Osteocyte (in vitro differentiated cells): ENCODE measurements around the gene RBM33. TPM values are rescaled to one million over a fixed set of nuclear protein-coding genes. Genes with fewer than 3 reads are reported as not detected.
"Not testable (repeated sequence)": the region's sequence is repeated elsewhere in the genome, so short reads cannot be mapped to it uniquely, and the experiment has no call there.

Experiments used
- DNase-seq: peaks from one replicate; pipeline ENCODE4 v3.0.0; 2021; ENCODE audit warnings: mixed read lengths; ENCODE audit not compliant: unreplicated experiment; ENCODE audit errors: extremely low spot score
- H3K27ac Mint-ChIP-seq: one replicate; pipeline ENCODE4 v1.8.0; 2021; ENCODE audit warnings: mild to moderate bottlenecking, mixed read lengths; ENCODE audit not compliant: unreplicated experiment
- H3K27me3 Mint-ChIP-seq: one replicate; pipeline ENCODE4 v1.8.0; 2021; ENCODE audit warnings: mixed read lengths; ENCODE audit not compliant: unreplicated experiment
- H3K36me3 Mint-ChIP-seq: one replicate; pipeline ENCODE4 v1.8.0; 2021; ENCODE audit warnings: mixed read lengths; ENCODE audit not compliant: unreplicated experiment
- H3K4me1 Mint-ChIP-seq: one replicate; pipeline ENCODE4 v1.8.0; 2021; ENCODE audit warnings: mixed read lengths; ENCODE audit not compliant: unreplicated experiment
- H3K4me3 Mint-ChIP-seq: one replicate; pipeline ENCODE4 v1.8.0; 2021; ENCODE audit warnings: mild to moderate bottlenecking, moderate library complexity, mixed read lengths; ENCODE audit not compliant: unreplicated experiment
- H3K9me3 Mint-ChIP-seq: one replicate; pipeline ENCODE4 v1.8.0; 2021; ENCODE audit warnings: mixed read lengths; ENCODE audit not compliant: unreplicated experiment
- CTCF ChIP-seq: fragments of 200-600 bp; sonication (generic); IDR thresholded peaks from 2 replicates; pipeline ENCODE4 v1.5.0; 2021; ENCODE audit warnings: antibody characterized with exemption, mild to moderate bottlenecking, moderate library complexity
- total RNA-seq: library from RNA; stranded (reverse); gene quantifications from 2 replicates; pipeline ENCODE4 v1.2.1, GENCODE V29; 2021

RBM33 gene
- total RNA-seq, 1 donor from 2014 or later = 52.4 TPM

- Mint-ChIP-seq H3K9me3 (no peaks in the 10 kb centered on the region), H3K4me1 (no peaks in the 10 kb centered on the region), H3K27me3 (peaks cover 34% of the 10 kb centered on the region), H3K27ac (no peak overlapping the region), H3K4me3 (no peak overlapping the region), H3K36me3 (no peaks in the 10 kb centered on the region)
- DNase-seq = no peak
- no peak for TF ChIP-seq CTCF
Measured at GRCh38 chr7:155604504-155604997, 39.9 kb upstream of the RBM33 start.

- Mint-ChIP-seq H3K9me3 (no peaks in the 10 kb centered on the region), H3K27me3 (peaks cover 8% of the 10 kb centered on the region), H3K4me3 (no peak overlapping the region), H3K36me3 (no peaks in the 10 kb centered on the region), H3K27ac (no peak overlapping the region), H3K4me1 (no peaks in the 10 kb centered on the region)
- TF ChIP-seq CTCF = no peak
- no peak for DNase-seq
Measured at GRCh38 chr7:155609185-155609584, 35.3 kb upstream of the RBM33 start.

- H3K36me3 Mint-ChIP-seq = peaks cover 7% of the 10 kb centered on the region
- DNase-seq = no peak
Measured at GRCh38 chr7:155610633-155611193, 33.7 kb upstream of the RBM33 start.

GRCh38 chr7:155611808-155612447 is 32.5 kb upstream of the RBM33 start:
- H3K27me3 Mint-ChIP-seq = peaks cover 3% of the 10 kb centered on the region
- no peak overlapping the region for H3K4me3 Mint-ChIP-seq
- DNase-seq = no peak
- H3K4me1 Mint-ChIP-seq = no peaks in the 10 kb centered on the region
- H3K27ac Mint-ChIP-seq = no peak overlapping the region
- peaks cover 7% of the 10 kb centered on the region for H3K36me3 Mint-ChIP-seq
- H3K9me3 Mint-ChIP-seq = peaks cover 5% of the 10 kb centered on the region
- TF ChIP-seq CTCF = no peak

More at GRCh38 chr7:155610633-155611193, 33.7 kb upstream of the RBM33 start:
- H3K9me3 Mint-ChIP-seq = peaks cover 5% of the 10 kb centered on the region
- H3K27ac Mint-ChIP-seq = no peak overlapping the region
- no peak for TF ChIP-seq CTCF
- peaks cover 7% of the 10 kb centered on the region for H3K27me3 Mint-ChIP-seq
- no peak overlapping the region for H3K4me3 Mint-ChIP-seq
- no peaks in the 10 kb centered on the region for H3K4me1 Mint-ChIP-seq

- Mint-ChIP-seq H3K36me3 (peaks cover 7% of the 10 kb centered on the region), H3K4me3 (no peak overlapping the region), H3K27me3 (peaks cover 3% of the 10 kb centered on the region), H3K9me3 (peaks cover 5% of the 10 kb centered on the region), H3K4me1 (no peaks in the 10 kb centered on the region), H3K27ac (no peak overlapping the region)
- no peak for TF ChIP-seq CTCF
- no peak for DNase-seq
Measured at GRCh38 chr7:155612658-155613057, 31.8 kb upstream of the RBM33 start.

GRCh38 chr7:155615085-155615484 is 29.4 kb upstream of the RBM33 start:
- not testable (repeated sequence) for H3K9me3 Mint-ChIP-seq, H3K27ac Mint-ChIP-seq, DNase-seq, H3K4me3 Mint-ChIP-seq, H3K36me3 Mint-ChIP-seq, H3K4me1 Mint-ChIP-seq, H3K27me3 Mint-ChIP-seq
